Activated CD8-positive, alpha-beta memory T cell treated with anti-CD3 and anti-CD28 coated beads, Interleukin-2, amount 50 U/mL, for 24 hours (primary cell): Measurements from ENCODE around the gene AURKA.
A peak's percentile ranks its signal among the peaks of the same experiment; 100 is the strongest.
"Not testable (repeated sequence)": the region's sequence is repeated elsewhere in the genome, so short reads cannot be mapped to it uniquely, and the experiment has no call there.

Experiments used
- DNase-seq: peaks from one replicate; pipeline ENCODE4 v3.0.0-alpha.2; 2020; ENCODE audit errors: extremely low read depth

Gene AURKA

GRCh38 chr20:56422076-56422823, 30.2 kb upstream of the AURKA start:
- DNase-seq: no peak

DNA sequence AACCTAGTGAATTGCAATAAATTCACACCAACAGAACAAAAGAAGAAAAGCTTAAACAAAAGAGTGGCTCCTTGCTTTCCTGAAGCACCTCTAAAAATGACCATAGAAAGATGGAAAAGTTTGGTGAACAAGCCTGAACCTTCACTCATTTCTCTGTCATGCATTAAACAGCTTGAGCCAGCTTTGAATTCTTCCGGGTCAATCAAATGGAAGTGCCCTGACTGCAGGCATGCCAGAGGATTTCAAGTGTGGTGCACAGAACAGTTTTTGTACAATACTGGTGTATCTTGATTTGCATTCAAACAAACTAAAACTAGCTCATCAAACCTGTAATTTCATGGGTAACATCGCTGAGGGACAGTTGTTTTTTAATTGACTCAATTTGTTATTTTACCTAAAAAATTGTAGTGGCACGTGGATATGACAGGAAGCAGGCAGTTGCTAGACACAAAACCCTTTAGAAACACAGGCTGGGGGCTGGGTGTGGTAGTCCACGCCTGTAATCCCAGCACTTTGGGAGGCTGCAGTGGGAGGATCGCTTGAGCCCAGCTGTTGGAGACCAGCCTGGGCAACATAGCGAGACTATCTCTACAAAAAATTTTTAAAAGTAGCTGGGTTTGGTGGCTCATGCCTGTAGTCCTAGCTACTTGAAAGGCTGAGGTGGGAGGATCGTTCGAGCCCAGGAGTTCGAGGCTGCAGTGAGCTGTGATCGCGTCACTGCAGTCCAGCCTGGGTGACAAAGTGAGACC, 29.1 kb upstream of the AURKA start:
- no peak for DNase-seq

DNA sequence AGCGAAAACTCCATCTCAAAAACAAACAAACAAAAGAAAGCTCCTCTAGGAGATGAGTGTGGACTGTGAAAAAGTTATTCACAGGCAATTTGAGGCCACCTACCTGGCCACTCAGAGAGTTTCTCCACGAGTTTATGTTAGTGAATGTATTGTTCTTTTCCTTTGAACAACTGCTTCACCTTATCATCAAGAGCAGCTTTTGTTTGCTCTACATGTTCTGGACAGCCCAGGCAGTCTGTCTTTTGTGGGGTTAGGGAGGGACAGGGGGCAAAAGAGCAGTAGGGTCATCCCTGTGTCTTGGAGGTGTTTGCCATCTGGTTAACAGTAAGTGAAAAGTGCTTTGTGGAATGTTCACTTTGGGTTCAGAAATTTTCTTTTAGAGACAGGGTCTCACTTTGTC, 28.0 kb upstream of the AURKA start:
- DNase-seq: no peak

GRCh38 chr20:56418385-56418861, 26.4 kb upstream of the AURKA start:
- no peak for DNase-seq

DNA sequence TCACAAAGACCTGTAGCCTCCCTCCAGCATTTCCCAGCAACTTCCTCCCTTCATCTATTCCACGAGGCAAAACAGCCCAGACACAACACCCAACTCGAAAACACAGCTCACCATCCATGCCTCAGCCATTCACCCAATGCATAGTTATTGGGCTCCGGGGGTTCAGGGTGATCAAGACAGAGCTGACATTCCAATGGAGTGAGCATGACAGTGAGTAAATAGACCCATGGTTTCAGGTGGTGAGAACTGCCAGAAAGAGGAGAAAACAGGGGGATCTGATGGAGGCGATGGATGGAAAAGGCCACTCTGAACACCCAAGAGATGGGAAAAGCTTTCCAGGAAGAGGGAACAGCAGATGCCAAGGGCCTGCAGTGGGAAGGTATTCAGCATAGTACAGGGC, 25.9 kb upstream of the AURKA start:
- DNase-seq: no peak

- DNase-seq: no peak
These were observed 25.4 kb upstream of the AURKA start for GRCh38 chr20:56417402-56417801.

GRCh38 chr20:56414842-56415765, 23.1 kb upstream of the AURKA start:
- no peak for DNase-seq

- no peak for DNase-seq
These were observed 20.9 kb upstream of the AURKA start for GRCh38 chr20:56412949-56413348.

GRCh38 chr20:56412473-56412790, 20.4 kb upstream of the AURKA start:
- no peak for DNase-seq

DNA sequence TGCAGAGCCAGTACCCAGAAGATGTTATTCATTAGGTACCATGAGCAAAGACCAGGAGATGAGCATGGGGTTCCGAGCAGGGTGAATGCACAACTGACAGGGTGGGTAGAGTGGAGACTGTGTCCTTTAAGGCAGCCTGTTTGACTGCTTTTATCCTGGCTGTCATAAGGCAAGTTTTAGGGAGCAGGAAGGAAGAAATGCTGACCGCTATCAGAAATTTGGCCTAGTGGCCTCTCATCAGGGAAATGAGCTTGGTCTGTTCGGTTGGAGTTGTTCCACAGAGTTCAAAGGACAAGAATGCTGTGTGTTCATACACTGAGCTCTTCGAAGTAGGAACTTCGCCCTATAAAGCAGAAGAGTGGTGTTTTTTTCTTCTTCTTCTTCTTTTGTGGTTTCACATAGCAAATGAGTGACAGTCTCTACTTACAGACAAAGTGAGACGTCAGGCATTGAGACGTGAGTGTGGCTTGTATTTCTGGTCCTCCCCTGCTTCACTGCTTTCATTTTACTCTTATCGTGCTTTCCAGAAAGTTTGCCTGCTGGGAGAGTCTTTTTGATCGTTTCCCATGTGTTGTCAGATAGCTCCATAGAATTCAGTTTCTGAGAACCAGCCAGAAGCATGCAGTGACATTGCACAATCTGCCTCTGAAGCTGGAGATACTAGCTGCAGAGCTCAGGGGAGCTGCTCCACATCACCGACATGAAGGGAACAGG, 19.9 kb upstream of the AURKA start, which contains the start of gene CASS4:
TSS of gene CASS4 (plus strand) at position 502 of the 714 bp plus-strand sequence. CDS start at position 701, 199 bp downstream.
- DNase-seq: no peak

DNA sequence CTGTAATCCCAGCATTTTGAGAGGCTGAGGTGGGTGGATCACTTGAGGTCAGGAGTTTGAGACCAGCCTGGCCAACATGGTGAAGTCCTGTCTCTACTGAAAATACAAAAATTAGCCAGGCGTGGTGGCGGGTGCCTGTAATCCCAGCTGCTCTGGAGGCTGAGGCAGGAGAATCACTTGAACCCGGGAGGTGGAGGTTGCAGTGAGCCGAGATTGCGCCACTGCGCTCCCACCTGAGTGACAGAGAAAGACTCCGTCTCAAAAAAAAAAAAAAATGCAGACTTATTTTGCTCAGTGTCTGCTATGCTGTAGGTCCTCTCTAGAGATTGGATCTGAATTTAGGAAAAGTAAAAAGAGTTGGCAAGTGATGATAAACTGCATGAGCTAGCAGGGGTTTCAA, 19.3 kb upstream of the AURKA start:
- DNase-seq: not testable (repeated sequence)

DNA sequence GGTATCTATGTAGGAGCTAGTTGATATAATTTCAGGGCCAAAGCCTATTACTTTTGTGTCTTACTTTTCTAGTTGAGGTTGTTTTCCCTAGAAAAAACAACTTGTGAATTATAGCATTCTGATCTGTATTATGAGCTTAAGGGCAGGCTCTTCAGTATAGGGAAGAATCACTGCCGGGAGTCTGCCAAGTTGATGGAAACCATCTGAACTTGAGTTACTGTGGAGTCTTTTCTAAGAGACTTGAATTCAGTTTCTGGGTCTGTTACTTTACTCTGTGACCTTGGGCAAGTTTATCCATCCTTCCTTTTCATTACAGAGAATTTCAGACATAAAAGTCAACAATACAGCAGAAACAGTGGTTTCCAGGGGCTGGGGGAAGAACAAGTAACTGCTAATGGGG, 17.9 kb upstream of the AURKA start:
- DNase-seq: no peak

DNA sequence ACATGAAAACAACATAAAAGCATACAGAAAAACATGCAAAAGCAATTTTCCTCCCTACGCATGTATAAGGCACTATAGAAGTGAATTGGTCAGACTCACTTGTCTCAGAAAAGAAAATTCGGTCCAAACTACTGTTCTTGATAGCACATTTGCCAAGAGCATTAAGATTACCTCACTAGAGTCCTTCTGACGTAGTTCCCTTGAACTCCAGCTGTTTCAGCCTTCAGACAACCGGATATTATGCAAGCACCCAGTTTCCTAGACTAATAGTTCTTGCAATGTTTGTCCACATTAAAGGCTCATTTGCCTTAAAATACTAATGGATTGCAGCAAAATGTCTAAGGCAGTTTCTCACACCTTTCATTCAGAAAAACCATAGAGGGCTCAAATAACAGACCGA, 17.5 kb upstream of the AURKA start:
- no peak for DNase-seq

DNA sequence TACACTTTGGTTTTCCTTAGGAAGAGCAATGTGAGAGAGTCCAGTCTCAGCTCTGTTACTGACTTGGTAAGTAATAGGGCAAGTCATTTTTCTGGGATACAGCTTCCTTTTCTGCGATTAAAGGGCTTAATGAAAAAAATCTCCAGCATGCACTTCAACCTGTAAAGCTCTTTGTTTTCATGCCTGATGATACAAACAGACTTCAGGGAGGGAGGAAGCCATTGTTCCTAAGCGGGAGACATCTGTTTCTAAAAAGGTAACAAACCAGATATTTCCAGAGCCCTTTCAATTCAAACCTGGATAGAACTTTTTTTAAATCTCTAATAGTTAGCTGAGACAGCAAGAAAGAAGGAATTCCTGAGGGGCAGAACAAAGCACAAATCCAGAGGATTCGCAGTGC, 14.9 kb upstream of the AURKA start:
- no peak for DNase-seq

- not testable (repeated sequence) for DNase-seq
These were observed 13.3 kb upstream of the AURKA start for GRCh38 chr20:56405356-56405755.

DNA sequence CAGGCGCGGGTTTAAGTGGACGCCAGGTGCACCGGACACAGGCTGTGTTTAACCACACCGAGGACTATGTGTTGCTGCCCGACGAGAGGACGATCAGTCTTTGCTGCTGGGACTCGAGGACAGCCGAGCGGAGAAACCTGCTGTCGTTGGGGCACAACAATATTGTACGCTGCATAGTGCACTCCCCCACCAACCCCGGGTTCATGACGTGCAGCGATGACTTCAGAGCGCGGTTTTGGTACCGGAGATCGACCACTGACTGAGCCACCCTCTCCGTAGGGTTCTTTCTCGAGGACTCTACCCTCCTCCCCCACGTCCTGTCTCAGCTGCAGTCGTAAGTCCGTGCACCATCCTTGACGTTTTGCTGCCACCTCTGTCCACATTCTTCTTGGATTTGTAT, 11.4 kb upstream of the AURKA start:
- no peak for DNase-seq

- peak; percentile 31 for DNase-seq
These were observed 8.1 kb upstream of the AURKA start for GRCh38 chr20:56400001-56400640.

DNA sequence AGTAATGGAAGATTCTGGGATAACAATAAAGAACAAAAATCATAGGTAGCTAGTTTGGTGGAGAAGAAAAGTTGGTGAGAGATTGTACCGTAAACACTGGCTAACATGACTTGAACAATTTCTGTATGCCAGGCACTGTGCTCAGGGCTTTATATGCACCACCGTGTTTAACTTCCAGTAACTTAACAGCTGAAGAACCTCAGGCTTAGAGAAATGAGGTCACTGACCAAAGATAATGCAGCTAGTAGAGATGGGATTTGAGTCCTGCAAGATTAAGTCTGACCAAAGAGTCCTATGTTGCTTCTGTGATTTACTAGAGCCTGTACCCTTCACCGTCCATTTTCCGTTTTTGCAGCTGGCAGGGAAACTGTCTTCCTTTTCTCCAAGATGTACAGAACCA, 3.2 kb upstream of the AURKA start:
- no peak for DNase-seq

- no peak for DNase-seq
These were observed 1.6 kb upstream of the AURKA start for GRCh38 chr20:56393653-56394052.

GRCh38 chr20:56392881-56393482, 967 bp upstream of the AURKA start:
- DNase-seq: no peak
